Astrocyte (in vitro differentiated cells and primary cell): ENCODE measurements around the gene TNP2. TPM values are rescaled to one million over a fixed set of nuclear protein-coding genes. Genes with fewer than 3 reads are reported as not detected.

Experiments
- DNase-seq: peaks from one replicate; pipeline ENCODE4 v3.0.0-alpha.2; 2010; ENCODE audit warnings: low read depth
- FAIRE-seq: peaks from 2 replicates; lab custom pipeline; 2011; peaks lifted over from hg19 to GRCh38; lab: Jason Lieb, UNC
- H2AFZ ChIP-seq: 2 replicates; pipeline ENCODE4 v1.6.0; 2012; ENCODE audit warnings: low read depth, low read length, inconsistent platforms
- H3K27ac ChIP-seq: 2 replicates; pipeline ENCODE4 v1.5.1; 2011; ENCODE audit warnings: low read depth, low read length, inconsistent platforms
- H3K27me3 ChIP-seq: 2 replicates; pipeline ENCODE4 v1.6.0; 2011; ENCODE audit warnings: low read length, inconsistent platforms; ENCODE audit not compliant: insufficient read depth
- H3K36me3 ChIP-seq: 2 replicates; pipeline ENCODE4 v1.5.1; 2011; ENCODE audit warnings: low read length, inconsistent platforms; ENCODE audit not compliant: insufficient read depth
- H3K4me1 ChIP-seq: 2 replicates; pipeline ENCODE4 v1.5.1; 2011; ENCODE audit warnings: low read length, inconsistent platforms; ENCODE audit not compliant: insufficient read depth
- H3K4me2 ChIP-seq: 2 replicates; pipeline ENCODE4 v1.6.0; 2012; ENCODE audit warnings: low read length, inconsistent platforms
- H3K4me3 ChIP-seq: 2 replicates; pipeline ENCODE4 v1.5.1; 2011; ENCODE audit warnings: low read depth, mild to moderate bottlenecking, low read length, inconsistent platforms; ENCODE audit not compliant: insufficient read depth
- H3K79me2 ChIP-seq: 2 replicates; pipeline ENCODE4 v1.6.0; 2012; ENCODE audit warnings: mild to moderate bottlenecking, low read length, inconsistent platforms; ENCODE audit not compliant: insufficient read depth
- H3K9ac ChIP-seq: 2 replicates; pipeline ENCODE4 v1.6.0; 2012; ENCODE audit warnings: mild to moderate bottlenecking, low read length, inconsistent platforms
- H3K9me3 ChIP-seq: 2 replicates; pipeline ENCODE4 v1.5.1; 2012; ENCODE audit warnings: low read depth, mild to moderate bottlenecking, low read length, inconsistent platforms; ENCODE audit not compliant: insufficient read depth
- H4K20me1 ChIP-seq: 2 replicates; pipeline ENCODE4 v1.6.0; 2012; ENCODE audit warnings: low read length, inconsistent platforms; ENCODE audit not compliant: insufficient read depth
- H3K27ac Mint-ChIP-seq: one replicate; pipeline ENCODE4 v1.8.0; 2021; ENCODE audit warnings: mild to moderate bottlenecking, mixed read lengths; ENCODE audit not compliant: unreplicated experiment
- H3K27me3 Mint-ChIP-seq: one replicate; pipeline ENCODE4 v1.8.0; 2021; ENCODE audit warnings: low read depth, mixed read lengths; ENCODE audit not compliant: unreplicated experiment
- H3K36me3 Mint-ChIP-seq: one replicate; pipeline ENCODE4 v1.8.0; 2021; ENCODE audit warnings: low read depth, mixed read lengths; ENCODE audit not compliant: unreplicated experiment
- H3K4me1 Mint-ChIP-seq: one replicate; pipeline ENCODE4 v1.8.0; 2021; ENCODE audit warnings: low read depth, mixed read lengths; ENCODE audit not compliant: unreplicated experiment
- H3K4me3 Mint-ChIP-seq: one replicate; pipeline ENCODE4 v1.8.0; 2021; ENCODE audit warnings: mild to moderate bottlenecking, moderate library complexity, mixed read lengths; ENCODE audit not compliant: unreplicated experiment
- H3K9me3 Mint-ChIP-seq: one replicate; pipeline ENCODE4 v1.8.0; 2021; ENCODE audit warnings: mild to moderate bottlenecking, mixed read lengths; ENCODE audit not compliant: unreplicated experiment
- CTCF ChIP-seq: IDR thresholded peaks from 2 replicates; pipeline ENCODE4 v1.5.1; 2011; ENCODE audit warnings: low read depth, mild to moderate bottlenecking, inconsistent platforms, low read length, moderate library complexity; ENCODE audit not compliant: insufficient read depth
- EZH2 ChIP-seq: IDR thresholded peaks from 2 replicates; pipeline ENCODE4 v1.6.1; 2012; ENCODE audit warnings: mild to moderate bottlenecking, low read length, inconsistent platforms; ENCODE audit not compliant: insufficient read depth
- total RNA-seq: library from RNA; stranded (reverse); gene quantifications from 2 replicates; pipeline ENCODE4 v1.2.1, GENCODE V29; 2021

TNP2 gene
- total RNA-seq, 1 donor from 2014 or later, result not detected

GRCh38 chr16:11306381-11306780 lies 37.3 kb upstream of the TNP2 start:
- no peaks in the 10 kb centered on the region for H3K79me2 ChIP-seq

GRCh38 chr16:11303405-11304138 lies 34.4 kb upstream of the TNP2 start:
- H3K27ac Mint-ChIP-seq, result no peak overlapping the region

More at GRCh38 chr16:11306381-11306780, 37.3 kb upstream of the TNP2 start:
- H3K27ac ChIP-seq, result no peak overlapping the region
- H3K4me1 ChIP-seq, result peaks cover 4% of the 10 kb centered on the region
- H3K4me2 ChIP-seq, result no peak overlapping the region
- H3K9ac ChIP-seq, result no peak overlapping the region
- Mint-ChIP-seq H3K4me1 (peaks cover 21% of the 10 kb centered on the region), H3K9me3 (no peaks in the 10 kb centered on the region), H3K27ac (no peak overlapping the region), H3K27me3 (no peaks in the 10 kb centered on the region), H3K36me3 (no peaks in the 10 kb centered on the region), H3K4me3 (no peak overlapping the region)
- H2AFZ ChIP-seq, result no peak overlapping the region
- H3K27me3 ChIP-seq, result no peaks in the 10 kb centered on the region
- DNase-seq, result no peak
- TF ChIP-seq EZH2 (no peak), CTCF (no peak)
- H3K4me3 ChIP-seq, result no peak overlapping the region
- H4K20me1 ChIP-seq, result no peaks in the 10 kb centered on the region
- H3K36me3 ChIP-seq, result no peaks in the 10 kb centered on the region
- H3K9me3 ChIP-seq, result no peaks in the 10 kb centered on the region
- FAIRE-seq, result no peak

More at GRCh38 chr16:11303405-11304138, 34.4 kb upstream of the TNP2 start:
- Histone ChIP-seq H3K9ac (no peak overlapping the region), H3K79me2 (no peaks in the 10 kb centered on the region), H3K27ac (no peak overlapping the region), H3K36me3 (no peaks in the 10 kb centered on the region), H3K9me3 (no peaks in the 10 kb centered on the region), H2AFZ (no peak overlapping the region), H3K27me3 (no peaks in the 10 kb centered on the region), H3K4me3 (no peak overlapping the region), H3K4me1 (no peaks in the 10 kb centered on the region), H4K20me1 (no peaks in the 10 kb centered on the region), H3K4me2 (peak overlapping the region; percentile 15)
- Mint-ChIP-seq H3K27me3 (no peaks in the 10 kb centered on the region), H3K4me3 (no peak overlapping the region), H3K4me1 (peaks cover 18% of the 10 kb centered on the region), H3K36me3 (no peaks in the 10 kb centered on the region), H3K9me3 (peaks cover 2% of the 10 kb centered on the region)
- DNase-seq (no peak), FAIRE-seq (no peak)
- TF ChIP-seq CTCF (no peak), EZH2 (no peak)
